SU-DHL-6 (cell line): ENCODE results near the gene NAT16.
A peak's percentile ranks its signal among the peaks of the same experiment; 100 is the strongest.

Source experiments
- H2AFZ ChIP-seq: fragments of 200-600 bp; sonication (generic); 2 replicates; pipeline ENCODE4 v1.6.1; 2014; ENCODE audit warnings: low read depth, mild to moderate bottlenecking, moderate library complexity, mixed read lengths, antibody characterized with exemption, low read length; ENCODE audit not compliant: severe bottlenecking
- H3F3A ChIP-seq: fragments of 200-600 bp; shearing (Covaris generic); 2 replicates; pipeline ENCODE4 v1.6.0; 2016; ENCODE audit warnings: antibody characterized with exemption, mild to moderate bottlenecking; ENCODE audit not compliant: insufficient read depth
- H3K27ac ChIP-seq: fragments of 200-600 bp; sonication (generic); 2 replicates; pipeline ENCODE4 v1.5.1; 2016; ENCODE audit warnings: low read depth, mild to moderate bottlenecking, low read length, moderate library complexity, mixed read lengths
- H3K27me3 ChIP-seq: fragments of 200-600 bp; sonication (generic), shearing (Covaris generic); 2 replicates; pipeline ENCODE4 v1.6.0; 2014; ENCODE audit warnings: mild to moderate bottlenecking, low read length
- H3K36me3 ChIP-seq: fragments of 200-600 bp; sonication (generic); 2 replicates; pipeline ENCODE4 v1.6.1; 2014; ENCODE audit warnings: mild to moderate bottlenecking, low read length, mixed read lengths
- H3K4me2 ChIP-seq: fragments of 300-600, 200-600 bp; shearing (Covaris generic), sonication (generic); 2 replicates; pipeline ENCODE4 v1.6.0; 2014; ENCODE audit warnings: low read length, low read depth, mild to moderate bottlenecking; ENCODE audit not compliant: poor library complexity, severe bottlenecking
- H3K4me3 ChIP-seq: fragments of 200-600 bp; sonication (generic); 2 replicates; pipeline ENCODE4 v1.5.1; 2014; ENCODE audit warnings: antibody characterized with exemption, low read length, mild to moderate bottlenecking, mixed read lengths; ENCODE audit not compliant: insufficient read depth, poor library complexity, severe bottlenecking
- H3K79me2 ChIP-seq: fragments of 200-600 bp; sonication (generic); 2 replicates; pipeline ENCODE4 v1.6.1; 2014; ENCODE audit warnings: mild to moderate bottlenecking, low read length, moderate library complexity; ENCODE audit not compliant: insufficient read depth
- H3K9ac ChIP-seq: fragments of 200-600 bp; sonication (generic); 2 replicates; pipeline ENCODE4 v1.7.0; 2014; ENCODE audit warnings: mild to moderate bottlenecking, low read length
- H3K9me2 ChIP-seq: fragments of 200-600 bp; sonication (generic); replicated peaks from 2 replicates; pipeline ENCODE4 v1.6.1; 2014; ENCODE audit warnings: low read length; ENCODE audit not compliant: insufficient read depth
- H3K9me3 ChIP-seq: fragments of 200-600 bp; sonication (generic); 2 replicates; pipeline ENCODE4 v1.6.1; 2014; ENCODE audit warnings: low read length, mixed read lengths; ENCODE audit not compliant: insufficient read depth
- H4K20me1 ChIP-seq: fragments of 200-600 bp; sonication (generic); 2 replicates; pipeline ENCODE4 v1.6.1; 2014; ENCODE audit warnings: low read depth, mild to moderate bottlenecking, antibody characterized with exemption, low read length, moderate library complexity, mixed read lengths
- CTCF ChIP-seq: fragments of 200-600 bp; sonication (generic); IDR thresholded peaks from one replicate; pipeline ENCODE4 v1.5.1; 2017; ENCODE audit warnings: antibody characterized with exemption, mild to moderate bottlenecking, low read length, moderate library complexity; ENCODE audit not compliant: insufficient read depth, poor library complexity, severe bottlenecking
- EZH2phosphoT487 ChIP-seq: fragments of 200-600 bp; sonication (generic), shearing (Covaris generic); conservative IDR thresholded peaks from 2 replicates; pipeline ENCODE4 v1.6.1; 2018; ENCODE audit warnings: mild to moderate bottlenecking, antibody characterized with exemption, low read length, moderate library complexity, mixed read lengths

The NAT16 gene

GRCh38 chr7:101138213-101138870 is 41.8 kb downstream of the NAT16 start:
- Histone ChIP-seq H3K9ac (no peak overlapping the region), H3K4me2 (no peak overlapping the region), H3K27ac (no peak overlapping the region), H3K4me3 (no peak overlapping the region), H2AFZ (no peak overlapping the region), H3K79me2 (no peaks in the 10 kb centered on the region), H3K36me3 (no peaks in the 10 kb centered on the region), H3K9me2 (no peaks in the 10 kb centered on the region), H3K9me3 (no peaks in the 10 kb centered on the region), H4K20me1 (no peaks in the 10 kb centered on the region), H3K27me3 (no peaks in the 10 kb centered on the region), H3F3A (no peaks in the 10 kb centered on the region)
- TF ChIP-seq CTCF (peak; percentile 99), EZH2phosphoT487 (no peak)

DNA sequence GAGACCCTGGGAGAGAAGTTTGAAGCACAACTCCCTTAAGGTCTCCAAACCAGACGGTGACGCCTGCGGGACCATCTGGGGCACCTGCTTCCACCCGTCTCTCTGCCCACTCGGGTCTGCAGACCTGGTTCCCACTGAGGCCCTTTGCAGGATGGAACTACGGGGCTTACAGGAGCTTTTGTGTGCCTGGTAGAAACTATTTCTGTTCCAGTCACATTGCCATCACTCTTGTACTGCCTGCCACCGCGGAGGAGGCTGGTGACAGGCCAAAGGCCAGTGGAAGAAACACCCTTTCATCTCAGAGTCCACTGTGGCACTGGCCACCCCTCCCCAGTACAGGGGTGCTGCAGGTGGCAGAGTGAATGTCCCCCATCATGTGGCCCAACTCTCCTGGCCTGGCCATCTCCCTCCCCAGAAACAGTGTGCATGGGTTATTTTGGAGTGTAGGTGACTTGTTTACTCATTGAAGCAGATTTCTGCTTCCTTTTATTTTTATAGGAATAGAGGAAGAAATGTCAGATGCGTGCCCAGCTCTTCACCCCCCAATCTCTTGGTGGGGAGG is 42.4 kb downstream of the NAT16 start:
- Histone ChIP-seq H3F3A (no peaks in the 10 kb centered on the region), H3K4me3 (no peak overlapping the region), H3K36me3 (no peaks in the 10 kb centered on the region), H4K20me1 (no peaks in the 10 kb centered on the region), H3K27me3 (no peaks in the 10 kb centered on the region), H3K9me2 (no peaks in the 10 kb centered on the region), H3K4me2 (no peak overlapping the region), H3K27ac (no peak overlapping the region), H3K9ac (no peak overlapping the region), H3K79me2 (no peaks in the 10 kb centered on the region), H2AFZ (no peak overlapping the region), H3K9me3 (no peaks in the 10 kb centered on the region)
- TF ChIP-seq EZH2phosphoT487 (no peak), CTCF (no peak)

DNA sequence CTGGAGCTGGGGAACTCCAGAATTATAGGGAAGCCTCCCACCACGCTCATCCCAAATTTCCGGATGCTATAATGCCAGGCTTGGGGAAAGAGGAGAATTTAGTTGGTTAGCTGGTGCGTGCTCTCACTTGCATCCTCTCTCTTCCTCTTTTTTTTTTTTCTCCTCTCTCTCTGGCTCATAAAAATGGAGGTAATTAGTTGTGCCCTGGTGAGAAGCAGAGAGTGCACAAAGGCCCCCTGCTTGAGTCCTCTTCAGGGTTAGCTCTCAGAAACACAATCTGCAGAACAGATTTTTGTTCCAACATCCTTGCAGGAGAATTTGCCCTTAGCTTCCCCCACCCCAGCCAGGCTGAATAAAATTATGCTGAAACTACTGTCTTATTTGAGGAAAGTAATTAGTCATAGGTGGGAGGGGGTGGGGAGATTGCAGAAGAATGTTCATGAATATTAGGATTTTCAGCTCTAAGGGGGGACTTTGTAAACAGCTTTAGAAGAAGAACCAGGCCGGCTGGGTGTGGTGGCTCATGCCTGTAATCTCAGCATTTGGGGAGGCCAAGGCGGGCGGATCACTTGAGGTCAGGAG is 45.6 kb downstream of the NAT16 start:
- no peaks in the 10 kb centered on the region for H3K36me3 ChIP-seq
- H3F3A ChIP-seq = no peaks in the 10 kb centered on the region
- no peaks in the 10 kb centered on the region for H3K9me3 ChIP-seq
- H3K9ac ChIP-seq = no peak overlapping the region
- no peak overlapping the region for H3K27ac ChIP-seq
- TF ChIP-seq EZH2phosphoT487 (no peak), CTCF (no peak)
- H3K27me3 ChIP-seq = no peaks in the 10 kb centered on the region
- no peak overlapping the region for H3K4me2 ChIP-seq
- no peak overlapping the region for H3K4me3 ChIP-seq
- H4K20me1 ChIP-seq = no peaks in the 10 kb centered on the region
- no peaks in the 10 kb centered on the region for H3K9me2 ChIP-seq
- no peaks in the 10 kb centered on the region for H3K79me2 ChIP-seq
- H2AFZ ChIP-seq = no peak overlapping the region
